ENCODE data around the gene CFAP45.
A peak's percentile ranks its signal among the peaks of the same experiment; 100 is the strongest.

Gene CFAP45

DNA sequence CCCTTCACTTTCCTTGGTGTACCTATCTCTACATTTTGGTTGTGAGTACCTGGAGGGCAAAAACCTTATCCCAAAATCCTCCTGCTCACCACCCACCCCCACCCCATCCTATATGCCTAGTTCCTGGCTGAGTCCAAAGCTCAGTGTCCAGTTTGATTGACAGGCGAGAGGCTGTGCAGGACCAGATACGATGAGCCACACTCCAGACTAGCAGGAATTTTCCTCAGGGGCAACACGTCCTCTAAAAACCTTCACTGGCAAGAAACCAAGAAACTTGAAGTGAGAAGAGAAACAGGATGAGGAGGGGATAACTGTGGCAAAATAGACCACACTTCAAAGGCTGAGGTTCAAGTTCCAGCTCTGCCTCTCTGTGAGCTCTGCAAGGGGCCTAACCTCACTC is 74.4 kb downstream of the CFAP45 start:
- peaks cover 47 to 50% of the 10 kb centered on the region in 2 experiments for H3K4me1 ChIP-seq (ENCODE audit: control insufficient read depth in 1 of 2, insufficient read depth in 1 of 2, low read depth in 1 of 2, low read length in 1 of 2)
- H3K27me3 ChIP-seq = no peaks in the 10 kb centered on the region
- no peak overlapping the region for H3K4me3 ChIP-seq (ENCODE audit: low read depth in 1 of 2, low read length in 1 of 2)
- TF ChIP-seq, protein P1, sequence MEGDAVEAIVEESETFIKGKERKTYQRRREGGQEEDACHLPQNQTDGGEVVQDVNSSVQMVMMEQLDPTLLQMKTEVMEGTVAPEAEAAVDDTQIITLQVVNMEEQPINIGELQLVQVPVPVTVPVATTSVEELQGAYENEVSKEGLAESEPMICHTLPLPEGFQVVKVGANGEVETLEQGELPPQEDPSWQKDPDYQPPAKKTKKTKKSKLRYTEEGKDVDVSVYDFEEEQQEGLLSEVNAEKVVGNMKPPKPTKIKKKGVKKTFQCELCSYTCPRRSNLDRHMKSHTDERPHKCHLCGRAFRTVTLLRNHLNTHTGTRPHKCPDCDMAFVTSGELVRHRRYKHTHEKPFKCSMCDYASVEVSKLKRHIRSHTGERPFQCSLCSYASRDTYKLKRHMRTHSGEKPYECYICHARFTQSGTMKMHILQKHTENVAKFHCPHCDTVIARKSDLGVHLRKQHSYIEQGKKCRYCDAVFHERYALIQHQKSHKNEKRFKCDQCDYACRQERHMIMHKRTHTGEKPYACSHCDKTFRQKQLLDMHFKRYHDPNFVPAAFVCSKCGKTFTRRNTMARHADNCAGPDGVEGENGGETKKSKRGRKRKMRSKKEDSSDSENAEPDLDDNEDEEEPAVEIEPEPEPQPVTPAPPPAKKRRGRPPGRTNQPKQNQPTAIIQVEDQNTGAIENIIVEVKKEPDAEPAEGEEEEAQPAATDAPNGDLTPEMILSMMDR (IDR thresholded peaks at IDR 0.05) = no peak
- no peaks in the 10 kb centered on the region for H3K9me3 ChIP-seq
- H3K36me3 ChIP-seq = no peaks in the 10 kb centered on the region
- H3K27ac ChIP-seq = peak overlapping the region; percentile 62

DNA sequence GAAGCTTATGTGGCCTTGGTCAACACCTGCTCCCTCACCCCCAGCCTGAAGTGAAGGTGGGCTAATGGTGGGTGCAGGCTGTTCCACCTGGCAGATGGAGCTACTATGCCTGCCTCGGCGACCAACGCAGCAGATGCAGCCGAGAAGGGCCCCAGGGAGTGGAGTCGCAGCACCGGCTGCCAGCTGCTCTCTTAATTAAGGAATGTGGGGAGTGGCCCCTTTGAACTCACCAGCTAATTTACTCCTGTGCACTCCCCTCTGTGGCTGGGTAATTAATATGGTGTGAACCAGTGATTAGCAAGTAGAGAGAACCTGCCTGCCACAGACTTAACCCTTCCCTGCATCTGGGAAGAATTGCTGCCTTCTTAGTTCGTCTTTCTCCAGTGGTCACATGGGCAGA is 76.6 kb downstream of the CFAP45 start:
- TF ChIP-seq, protein P1 (IDR thresholded peaks at IDR 0.05) = no peak
- no peak overlapping the region for H3K27ac ChIP-seq
- no peaks in the 10 kb centered on the region for H3K27me3 ChIP-seq
- no peak overlapping the region for H3K4me3 ChIP-seq (ENCODE audit: low read depth in 1 of 2, low read length in 1 of 2)
- H3K4me1 ChIP-seq (ENCODE audit: control insufficient read depth in 1 of 2, insufficient read depth in 1 of 2, low read depth in 1 of 2, low read length in 1 of 2) = peaks cover 38 to 40% of the 10 kb centered on the region in 2 experiments
- H3K36me3 ChIP-seq = no peaks in the 10 kb centered on the region
- H3K9me3 ChIP-seq = no peaks in the 10 kb centered on the region
